OCI-LY1 (cell line): ENCODE results near the gene SLC25A10.

Experiments
- EZH2 ChIP-seq: fragments of 200-600 bp; sonication (generic), shearing (Covaris generic); IDR thresholded peaks from 2 replicates; pipeline ENCODE4 v1.8.0; 2017; ENCODE audit warnings: borderline replicate concordance, mixed run types, mild to moderate bottlenecking, antibody characterized with exemption, low read length, moderate library complexity, mixed read lengths
- TF ChIP-seq, protein P1 (sequence below): fragments of 200-600 bp; sonication (generic), shearing (Covaris generic); IDR thresholded peaks from 2 replicates; pipeline ENCODE4 v1.5.1; 2017; ENCODE audit warnings: mild to moderate bottlenecking, antibody characterized with exemption, low read length, moderate library complexity, mixed read lengths

GRCh38 chr17:81712468-81713003, 452 bp downstream of the SLC25A10 start:
- TF ChIP-seq, protein P1, sequence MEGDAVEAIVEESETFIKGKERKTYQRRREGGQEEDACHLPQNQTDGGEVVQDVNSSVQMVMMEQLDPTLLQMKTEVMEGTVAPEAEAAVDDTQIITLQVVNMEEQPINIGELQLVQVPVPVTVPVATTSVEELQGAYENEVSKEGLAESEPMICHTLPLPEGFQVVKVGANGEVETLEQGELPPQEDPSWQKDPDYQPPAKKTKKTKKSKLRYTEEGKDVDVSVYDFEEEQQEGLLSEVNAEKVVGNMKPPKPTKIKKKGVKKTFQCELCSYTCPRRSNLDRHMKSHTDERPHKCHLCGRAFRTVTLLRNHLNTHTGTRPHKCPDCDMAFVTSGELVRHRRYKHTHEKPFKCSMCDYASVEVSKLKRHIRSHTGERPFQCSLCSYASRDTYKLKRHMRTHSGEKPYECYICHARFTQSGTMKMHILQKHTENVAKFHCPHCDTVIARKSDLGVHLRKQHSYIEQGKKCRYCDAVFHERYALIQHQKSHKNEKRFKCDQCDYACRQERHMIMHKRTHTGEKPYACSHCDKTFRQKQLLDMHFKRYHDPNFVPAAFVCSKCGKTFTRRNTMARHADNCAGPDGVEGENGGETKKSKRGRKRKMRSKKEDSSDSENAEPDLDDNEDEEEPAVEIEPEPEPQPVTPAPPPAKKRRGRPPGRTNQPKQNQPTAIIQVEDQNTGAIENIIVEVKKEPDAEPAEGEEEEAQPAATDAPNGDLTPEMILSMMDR: no peak
- TF ChIP-seq EZH2: no peak
